Heart left ventricle (tissue), 13 donors: ENCODE measurements around the gene UTY.

Experiments
- CTCF ChIP-seq, 12 donors: fragments of 200-600 bp; sonication (generic) in 4 of 12; IDR thresholded peaks; one replicate each; pipeline versions ENCODE4 v1.5.0 to v1.8.0; 2018 to 2022; ENCODE audit warnings: antibody characterized with exemption in 12 of 12, mild to moderate bottlenecking in 5 of 12
- POLR2A ChIP-seq, 2 donors: fragments of 450-650 bp; IDR thresholded peaks; one replicate each; pipeline ENCODE4 v1.6.1; 2017; ENCODE audit warnings: antibody characterized with exemption in 2 of 2, mild to moderate bottlenecking in 2 of 2, moderate library complexity in 2 of 2
- donor health status: ischemic (EF 13 %, LVEDD 7.1; RV severe dilation, severe dysfunction).
- donor health status: DM: no; HTN: yes; CAD: no.
- donor health status: DM: no; HTN: no; CAD: no.
- donor health status: ischemic (EF 25% LVEDD 6.9; RV normal size, moderate dysfunction).
- donor health status: ischemic (EF 25% LVEDD 5.7; RV mildly dilated, moderate dysfunction).
- donor health status: ischemic (EF 35%, LVEDD 5.7; RV mildly dilated, moderate dysfunction).
- donor health status: nonischemic (EF 11% LVEDD 7.7; RV severe dilation, severe dysfunction).
- donor health status: DM: yes; HTN: yes; CAD: no.
- donor health status: PGD.
- donor health status: ischemic (EF 29% LVEDD 5.4; RV normal size, mild dysfunction).
- donor health status: nonischemic (EF 23%, LVEDD 6.1; RV moderate dilation, normal function).

DNA sequence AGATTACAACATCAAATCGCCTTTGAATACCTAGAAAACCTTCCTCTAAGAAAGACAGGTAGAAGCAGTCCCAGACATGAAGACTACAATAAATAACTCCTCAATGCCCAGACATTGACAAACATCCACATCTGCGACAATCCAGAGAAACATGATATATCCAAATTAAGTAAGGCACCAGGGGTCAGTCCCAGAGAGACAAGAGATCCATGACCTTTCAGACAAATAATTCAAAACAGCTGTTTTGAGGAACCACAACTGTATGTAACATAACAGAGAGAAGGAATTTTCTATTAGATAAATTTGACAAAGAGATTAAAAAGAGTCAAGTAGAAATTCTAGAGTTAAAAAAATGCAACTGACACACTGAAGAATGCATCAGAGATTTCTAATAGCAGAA is 200.3 kb downstream of the UTY start:
- TF ChIP-seq CTCF (IDR thresholded peaks at IDR 0.05) (no peak), POLR2A (IDR thresholded peaks at IDR 0.05) (no peak)
